ENCODE data around the gene ABCB9. TPM values are rescaled to one million over a fixed set of nuclear protein-coding genes. Genes with fewer than 3 reads are reported as not detected.

Gene ABCB9
- total RNA-seq, 1 experiment from 2014 or later, result 14.7 TPM

GRCh38 chr12:122990561-122990960 lies 24.3 kb upstream of the ABCB9 start:
- Histone ChIP-seq H3K27me3 (ENCODE audit: insufficient read depth, low read length) (no peaks in the 10 kb centered on the region), H3K36me3 (ENCODE audit: control insufficient read depth in 1 of 2, insufficient read depth in 2 of 2, low read length in 2 of 2) (no peaks in the 10 kb centered on the region), H3K27ac (ENCODE audit: low read depth, low read length) (no peak overlapping the region), H3K4me2 (ENCODE audit: low read length) (no peak overlapping the region), H3K9me2 (ENCODE audit: insufficient read depth) (no peaks in the 10 kb centered on the region), H3K9me3 (ENCODE audit: control insufficient read depth in 1 of 2, insufficient read depth in 1 of 2, low read depth in 1 of 2, low read length in 2 of 2) (no peaks in the 10 kb centered on the region), H3K79me2 (ENCODE audit: insufficient read depth, low read length) (no peaks in the 10 kb centered on the region), H4K20me1 (ENCODE audit: insufficient read depth) (no peaks in the 10 kb centered on the region), H3K4me1 (ENCODE audit: control insufficient read depth in 1 of 2, insufficient read depth in 2 of 2, low read length in 2 of 2) (no peaks in the 10 kb centered on the region), H3K9ac (ENCODE audit: low read length) (no peak overlapping the region), H2AFZ (ENCODE audit: low read depth, low read length, poor library complexity, severe bottlenecking) (no peak overlapping the region), H3K4me3 (replicated peaks in 1 of 2; ENCODE audit: low read depth in 1 of 2, low read length in 2 of 2) (no peak overlapping the region)
- ATAC-seq (no peak), DNase-seq (ENCODE audit: low read depth, low spot score) (no peak)
- RAD21 ChIA-PET (ENCODE audit: low non-redundant PET in 1 of 2, low total read pairs in 2 of 2, uncharacterized antibody in 2 of 2, unreplicated experiment in 2 of 2), result no interaction called here
- POLR2A ChIA-PET, result no interaction called here
- intact Hi-C loops (cut with micrococcal nuclease), result no loop called here
- CTCF ChIA-PET, result no interaction called here
- no TSS peak for BruUV-seq (replicated peaks)
- TF ChIP-seq SP1 (IDR thresholded peaks at IDR 0.05; ENCODE audit: low read depth) (no peak), CBX3 (IDR thresholded peaks at IDR 0.05; ENCODE audit: low read depth) (no peak), FOSL1 (IDR thresholded peaks at IDR 0.05; ENCODE audit: low read depth) (no peak), EZH2 (IDR thresholded peaks at IDR 0.05) (no peak), YY1 (IDR thresholded peaks at IDR 0.05; ENCODE audit: extremely low read depth, insufficient replicate concordance, low read depth, low read length) (no peak), CEBPB (IDR thresholded peaks at IDR 0.05; ENCODE audit: low read depth) (no peak), ATF3 (IDR thresholded peaks at IDR 0.05) (no peak), ELF1 (IDR thresholded peaks at IDR 0.05; ENCODE audit: borderline replicate concordance, low read depth) (no peak), REST (IDR thresholded peaks at IDR 0.05; ENCODE audit: low read depth) (no peak)

Measured in HCT116 (cell line).